GM19395 (cell line): ENCODE data around the gene MYH9.

ENCODE experiments used
- ATAC-seq: cut with Tn5 transposase; IDR thresholded peaks from one replicate; pipeline ENCODE4 v1.9.1; 2021; ENCODE audit warnings: mild to moderate bottlenecking, moderate library complexity; ENCODE audit not compliant: unreplicated experiment

The MYH9 gene

DNA sequence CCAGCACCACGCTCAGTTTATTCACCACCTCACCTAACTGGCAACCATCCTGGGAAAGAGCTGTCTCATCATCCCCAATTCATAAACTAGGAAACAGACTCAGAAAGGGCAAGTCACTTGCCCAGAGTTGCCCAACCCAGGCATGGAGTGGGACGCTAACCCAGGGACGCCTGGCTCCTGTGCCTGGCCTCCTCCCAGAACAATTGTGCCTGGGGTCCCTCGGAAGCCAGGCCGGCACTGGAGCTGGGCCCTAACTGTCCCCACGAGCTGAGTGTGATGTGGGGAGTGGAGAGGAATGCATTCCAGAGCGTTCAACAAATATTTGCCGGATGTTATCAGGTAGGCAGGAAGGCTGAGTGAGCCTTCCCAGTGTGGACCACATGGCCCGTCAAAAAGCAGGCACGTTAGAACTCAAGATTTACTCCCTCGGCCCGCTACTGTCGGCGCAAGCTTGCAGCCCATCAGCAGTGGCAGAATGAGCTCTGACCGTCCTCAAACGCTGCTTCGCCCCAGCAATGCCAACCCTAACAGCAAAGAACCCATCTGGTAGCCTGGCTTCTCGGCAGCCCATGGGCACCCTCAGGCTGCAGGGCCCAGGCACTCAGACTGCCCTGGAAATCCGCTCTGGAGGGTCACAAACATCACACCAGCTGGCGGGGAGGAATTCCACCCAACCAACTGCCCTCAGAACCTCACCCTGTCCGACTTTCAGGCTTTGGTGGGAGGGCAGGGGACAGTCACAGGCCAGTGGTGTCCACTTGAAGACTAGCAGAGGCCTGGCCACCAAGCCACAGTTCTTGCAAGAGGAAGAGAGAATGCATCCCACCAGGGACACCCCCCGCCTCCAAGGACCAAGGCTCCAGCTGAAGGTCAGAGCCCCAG lies 35.6 kb downstream of the MYH9 start:
- no peak for ATAC-seq

DNA sequence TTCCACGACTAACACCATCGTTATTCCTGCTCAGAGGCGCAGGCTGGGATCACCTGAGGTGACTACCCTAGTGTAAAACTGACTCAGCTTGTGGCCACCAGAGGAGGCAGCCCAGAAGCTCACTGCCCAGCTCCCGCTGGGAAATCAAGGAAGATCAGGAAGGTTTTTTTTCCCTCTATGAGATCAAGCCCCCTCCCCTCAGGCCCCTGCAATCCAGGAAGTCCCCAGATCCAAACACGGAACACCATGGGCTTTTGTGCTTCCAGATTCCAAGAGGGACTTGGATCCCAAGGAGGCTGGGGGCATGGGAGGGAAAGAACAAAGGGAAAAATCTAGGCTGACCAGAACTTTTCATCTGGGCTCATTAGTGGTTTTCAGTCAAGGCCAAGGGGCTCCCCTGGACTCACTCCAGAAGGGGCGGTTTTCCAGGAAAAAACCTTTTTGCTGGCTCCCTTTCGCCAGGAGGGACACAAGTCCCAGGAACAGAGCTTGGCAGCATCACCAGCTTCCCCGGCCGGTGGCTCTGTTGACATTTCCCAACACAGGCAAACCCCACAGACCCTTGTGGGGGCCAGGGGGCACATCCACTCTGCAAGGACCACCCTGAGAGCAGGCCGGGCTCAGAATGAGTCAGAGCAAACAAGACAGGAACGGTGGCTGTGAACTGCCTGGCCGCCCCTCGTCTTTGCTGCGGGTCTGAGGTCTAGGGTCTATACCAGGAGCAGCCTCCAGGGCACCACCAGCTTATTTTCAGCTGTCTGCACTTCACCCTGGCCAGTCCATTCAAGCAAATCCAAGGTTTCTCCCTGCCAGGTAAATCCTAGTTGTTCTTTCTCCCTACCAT lies 36.8 kb downstream of the MYH9 start:
- ATAC-seq, result no peak

DNA sequence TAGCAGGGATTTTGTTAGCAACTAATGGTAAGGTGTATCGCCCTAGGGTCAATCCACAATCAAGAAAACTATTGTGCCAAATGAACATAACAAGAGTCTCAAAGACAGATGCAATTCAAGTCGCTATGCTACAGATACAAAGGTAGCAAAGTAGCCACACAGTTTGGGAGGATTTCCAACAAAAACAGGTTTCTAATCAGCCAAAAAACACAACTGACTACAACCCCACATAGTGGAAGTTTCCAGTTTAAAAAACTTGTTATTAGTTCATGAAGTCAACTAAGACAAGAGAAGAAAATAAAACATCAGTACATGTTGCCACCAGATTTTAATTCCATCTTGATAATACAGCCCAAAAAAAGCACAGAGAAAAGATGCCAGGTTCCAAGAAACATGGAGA lies 38.0 kb downstream of the MYH9 start:
- ATAC-seq, result no peak

DNA sequence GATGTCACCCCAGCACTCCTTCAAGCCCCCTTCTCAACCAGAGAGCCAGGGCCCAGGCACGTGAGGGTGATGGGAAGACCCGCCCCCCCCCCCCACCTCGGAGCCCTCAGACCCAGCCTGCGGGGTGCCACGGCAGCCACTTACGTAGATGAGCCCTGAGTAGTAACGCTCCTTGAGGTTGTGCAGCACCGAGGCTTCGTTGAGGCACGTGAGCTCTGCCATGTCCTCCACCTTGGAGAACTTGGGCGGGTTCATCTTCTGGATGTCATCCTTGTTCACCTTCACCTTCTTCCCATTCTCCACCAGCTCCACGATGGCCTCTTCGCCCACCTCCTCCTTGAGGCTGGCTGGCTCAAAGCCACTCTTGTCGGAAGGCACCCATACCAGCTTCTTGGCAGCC lies 39.0 kb downstream of the MYH9 start:
- no peak for ATAC-seq

DNA sequence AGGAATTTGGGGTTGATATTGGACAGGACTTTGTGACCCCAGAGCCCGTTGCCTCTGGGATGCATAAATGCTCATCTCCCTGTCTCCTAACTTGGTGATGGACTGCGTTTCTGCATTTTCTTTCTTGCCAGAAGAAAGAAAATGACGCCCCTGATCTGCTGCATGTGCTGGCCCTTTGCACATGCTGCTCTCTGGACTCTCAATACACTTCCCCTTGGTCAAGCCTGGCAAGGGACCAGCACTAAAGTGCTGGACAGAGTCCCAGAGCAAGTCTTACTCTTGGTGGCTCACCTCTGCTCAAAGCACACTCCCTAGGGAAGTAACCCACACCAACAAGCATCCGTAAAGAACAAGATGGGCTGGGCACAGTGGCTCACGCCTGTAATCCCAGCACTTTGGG lies 40.7 kb downstream of the MYH9 start:
- no peak for ATAC-seq

DNA sequence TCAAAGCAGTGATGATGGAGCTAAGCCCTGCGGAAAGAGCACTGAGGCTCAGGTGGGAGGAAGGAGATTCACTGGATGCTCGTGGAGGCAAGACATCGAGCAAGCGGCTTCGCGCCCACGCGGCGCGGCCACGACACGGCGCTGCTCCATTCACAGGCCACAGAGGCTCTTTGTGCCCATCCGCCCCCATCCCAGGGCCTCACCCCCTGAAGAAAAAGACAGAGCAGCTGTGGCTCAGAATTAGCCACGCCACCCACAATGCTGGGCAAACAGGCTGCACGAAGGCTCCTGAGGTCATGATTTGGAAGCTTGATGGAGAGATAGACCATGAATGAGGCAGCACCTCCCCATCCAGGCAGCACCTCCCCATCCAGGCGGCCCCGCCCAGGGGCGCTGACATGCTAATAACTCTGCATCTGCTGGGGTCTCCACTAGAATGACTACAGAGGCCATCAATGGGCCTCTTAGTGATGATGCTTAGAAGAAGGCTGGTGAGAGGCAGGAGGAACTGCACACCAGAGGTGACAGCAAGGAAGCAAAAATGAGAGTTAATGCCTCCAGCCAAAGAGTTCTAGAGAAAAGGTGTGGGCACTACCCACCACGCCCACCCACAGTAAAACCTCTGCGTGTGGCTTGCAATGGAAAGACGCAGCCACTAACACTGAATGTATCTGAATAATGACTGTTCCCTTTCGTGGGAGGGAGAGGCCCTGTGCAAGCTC lies 43.5 kb downstream of the MYH9 start:
- no peak for ATAC-seq

DNA sequence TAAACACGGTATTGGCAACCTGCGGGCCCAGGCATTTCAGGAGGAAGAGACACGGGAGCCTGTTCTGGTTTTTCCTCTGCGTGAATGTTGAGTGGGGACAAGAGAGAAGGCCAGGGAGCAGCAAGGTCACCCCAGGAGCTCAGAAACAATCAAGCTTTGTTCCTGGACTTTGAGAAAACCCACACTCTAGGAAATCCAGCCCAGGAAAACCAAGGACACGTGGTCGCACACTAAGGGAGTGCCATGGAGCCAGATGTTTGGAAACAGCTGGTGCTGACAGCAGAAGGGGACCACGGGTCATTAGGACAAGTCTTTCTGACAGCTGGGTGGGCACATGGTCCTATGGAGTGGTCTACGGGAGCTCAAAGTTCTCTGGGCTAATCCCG lies 44.1 kb downstream of the MYH9 start:
- ATAC-seq, result no peak

DNA sequence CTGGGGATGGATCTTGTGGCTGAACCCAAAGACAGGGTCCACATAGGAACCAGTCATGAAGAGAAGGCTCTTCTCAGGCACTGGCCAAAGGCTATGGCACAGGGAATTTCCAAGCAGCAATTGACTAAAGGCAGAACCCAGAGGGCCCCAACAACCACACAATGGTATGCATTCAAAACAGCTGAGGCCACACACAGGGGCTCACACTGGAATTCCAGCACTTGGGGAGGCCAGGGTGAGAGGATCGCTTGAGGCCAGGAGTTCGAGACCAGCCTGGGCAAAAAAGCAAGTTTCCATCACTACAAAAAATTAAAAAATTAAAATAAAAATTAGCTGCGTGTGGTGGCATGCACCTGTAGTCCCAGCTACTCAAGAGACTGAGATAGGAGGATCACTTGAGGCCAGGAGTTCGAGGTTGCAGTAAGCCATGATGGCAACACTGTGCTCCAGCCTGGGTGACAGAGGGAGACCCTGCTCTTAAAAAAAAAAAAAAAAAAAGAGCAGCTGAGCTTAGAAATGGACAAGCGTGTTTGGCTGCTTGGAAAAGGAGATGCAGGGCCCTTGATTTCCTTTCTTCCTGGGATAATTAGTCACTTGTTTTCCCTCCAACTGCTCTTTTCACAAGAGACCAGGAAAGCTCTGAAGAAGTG lies 44.6 kb downstream of the MYH9 start:
- ATAC-seq, result no peak

DNA sequence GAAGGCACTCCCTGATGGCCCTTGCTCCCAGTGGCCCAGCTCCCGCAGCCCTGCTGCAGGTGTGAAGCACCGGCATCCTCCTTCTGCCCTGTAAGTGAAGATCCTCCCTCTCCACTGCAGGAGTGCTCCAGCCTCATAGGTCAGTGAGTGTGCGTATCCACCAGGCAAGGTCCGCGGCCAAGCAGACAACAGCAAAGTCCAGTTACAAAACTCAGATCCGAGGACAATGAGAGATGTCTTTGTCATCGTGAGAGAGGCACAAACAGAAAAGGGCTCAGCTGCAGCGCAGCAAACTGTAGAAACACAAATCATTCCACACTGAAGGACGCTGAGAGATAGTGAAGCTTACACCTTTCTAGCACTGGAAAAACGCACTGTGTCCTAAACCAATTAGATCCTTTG lies 46.1 kb downstream of the MYH9 start:
- ATAC-seq, result no peak

DNA sequence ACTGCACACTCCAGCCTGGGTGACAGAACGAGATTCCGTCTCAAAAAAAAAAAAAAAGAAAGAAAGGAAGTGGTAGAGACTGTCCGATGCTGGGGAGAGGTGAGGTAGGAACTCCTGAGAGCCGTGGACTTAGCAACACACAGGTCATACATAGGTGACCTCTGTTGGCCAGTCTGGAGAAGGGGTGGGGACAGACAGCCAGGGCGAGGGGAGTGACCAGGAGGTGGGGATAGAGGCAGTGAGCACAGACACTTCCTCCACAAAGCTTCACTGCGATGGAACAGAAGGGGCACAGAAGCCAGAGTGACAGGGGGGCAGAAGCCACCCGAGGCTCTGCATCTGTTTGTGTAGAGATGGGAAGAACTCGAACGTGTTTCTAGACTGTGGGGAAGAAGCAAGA lies 47.1 kb downstream of the MYH9 start:
- no peak for ATAC-seq

DNA sequence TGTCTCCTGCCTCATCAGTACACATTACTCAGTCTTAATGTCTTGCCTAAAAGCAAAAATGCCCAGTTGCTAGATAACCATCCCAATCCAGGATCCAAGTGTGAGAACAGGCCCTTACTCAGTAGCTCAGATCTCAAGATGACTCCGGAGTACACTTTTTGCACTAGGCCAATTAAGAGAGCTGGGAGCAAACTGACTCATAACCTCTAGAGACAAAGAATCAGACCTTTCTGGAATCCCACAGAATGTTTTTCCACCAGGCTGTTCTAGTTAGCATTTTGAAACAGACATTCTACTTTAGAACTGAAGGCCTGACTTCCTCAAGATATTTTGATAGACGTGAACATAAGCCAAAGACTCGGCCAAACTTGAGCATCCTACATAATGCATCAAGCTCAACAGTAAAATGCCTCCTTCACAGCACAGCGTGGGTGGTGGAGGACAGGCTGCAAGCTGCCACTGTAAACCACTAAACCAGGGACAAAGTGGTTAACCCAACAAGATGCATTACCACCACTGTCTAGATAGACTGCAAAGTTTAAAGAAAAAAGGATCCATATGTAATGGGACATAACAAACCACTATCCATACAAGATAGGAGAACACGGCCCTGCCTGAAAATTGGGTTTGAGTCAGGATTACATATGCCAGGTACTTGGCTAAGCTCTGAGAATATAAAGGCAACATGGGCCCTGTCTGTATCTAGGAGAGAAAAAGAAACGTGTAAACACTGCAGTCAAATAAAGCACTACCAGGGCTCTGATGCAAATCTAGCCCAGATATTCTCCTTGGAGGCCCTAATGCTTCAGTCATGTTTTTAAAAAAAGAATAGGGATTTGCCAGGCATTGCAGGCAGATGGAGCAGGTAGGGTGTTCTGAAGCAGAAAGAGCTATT lies 48.3 kb downstream of the MYH9 start:
- no peak for ATAC-seq

DNA sequence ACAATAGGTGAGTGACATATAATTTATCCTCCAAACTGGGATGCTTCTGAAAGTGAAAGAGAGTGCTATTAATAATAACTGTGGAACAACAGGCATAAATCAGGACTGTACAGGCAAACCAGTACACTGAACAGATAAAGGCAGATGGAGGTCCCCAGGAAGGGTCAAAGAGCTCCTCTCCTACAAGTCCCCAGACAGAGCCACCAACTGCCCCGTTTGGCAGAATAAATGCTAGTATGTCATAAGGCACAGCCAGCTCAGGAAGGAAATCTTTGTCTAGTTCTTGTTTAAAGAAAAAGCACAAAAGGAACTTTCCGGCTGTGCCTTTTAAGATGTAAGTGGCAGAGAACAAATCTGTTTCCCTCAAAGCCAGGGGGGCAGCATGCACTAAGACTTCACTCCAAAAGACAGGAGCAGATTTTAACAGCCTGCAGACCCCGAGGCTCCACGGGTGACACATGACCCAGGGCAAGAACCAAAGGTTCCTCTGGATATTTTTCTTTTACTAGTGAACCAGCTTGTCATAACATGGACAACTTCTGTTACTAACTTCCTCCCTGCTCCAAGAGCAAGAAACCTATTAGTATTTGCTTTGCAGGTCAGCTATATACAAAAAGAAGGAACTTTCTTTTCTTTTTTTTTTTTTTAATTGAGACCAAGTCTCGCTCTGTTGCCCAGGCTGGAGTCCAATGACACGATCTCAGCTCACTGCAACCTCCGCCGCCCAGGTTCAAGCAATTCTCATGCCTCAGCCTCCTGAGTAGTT lies 50.2 kb downstream of the MYH9 start:
- no peak for ATAC-seq

DNA sequence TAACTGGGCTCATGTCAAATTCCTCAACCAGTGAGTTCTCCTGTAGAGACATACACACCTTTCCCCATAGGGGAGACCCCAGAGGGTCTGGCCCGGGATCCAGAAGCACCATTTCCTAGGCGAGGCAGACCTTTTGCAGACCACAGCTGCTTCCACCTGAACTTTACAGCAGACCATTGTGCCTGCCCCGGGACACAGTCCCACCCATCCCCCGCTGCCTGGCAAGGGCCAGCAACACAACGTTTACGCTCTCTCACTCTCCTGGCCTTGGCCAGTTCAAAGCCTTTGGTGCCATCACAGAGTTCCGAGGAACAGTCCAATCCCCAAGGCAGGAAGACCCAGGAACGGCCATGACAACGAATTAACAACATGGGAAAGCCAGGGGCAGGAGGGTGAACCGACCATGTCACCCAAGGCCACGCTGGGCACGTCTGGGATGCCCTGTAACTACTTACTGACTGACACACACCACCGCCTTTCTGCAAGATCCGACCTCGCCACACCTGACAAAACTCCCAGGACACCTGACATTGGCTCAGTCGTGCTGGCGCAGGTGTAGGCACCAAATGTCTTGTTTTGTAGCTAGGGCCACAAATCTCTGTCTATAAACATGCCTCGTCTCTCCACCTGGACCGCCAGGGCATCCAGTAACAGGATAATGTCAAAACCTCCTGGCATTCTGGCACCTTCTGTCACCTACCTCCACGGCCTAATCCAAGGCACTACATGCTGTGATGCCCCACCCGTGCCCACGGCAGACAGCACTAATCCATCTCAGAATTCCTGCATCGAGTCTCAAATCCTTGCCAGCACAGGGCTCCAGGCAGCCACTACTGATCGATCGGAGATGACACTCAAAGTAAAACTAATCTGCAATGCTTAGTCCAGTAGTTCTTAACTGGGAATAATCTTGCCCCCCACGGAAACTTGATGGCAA lies 51.3 kb downstream of the MYH9 start:
- no peak for ATAC-seq

DNA sequence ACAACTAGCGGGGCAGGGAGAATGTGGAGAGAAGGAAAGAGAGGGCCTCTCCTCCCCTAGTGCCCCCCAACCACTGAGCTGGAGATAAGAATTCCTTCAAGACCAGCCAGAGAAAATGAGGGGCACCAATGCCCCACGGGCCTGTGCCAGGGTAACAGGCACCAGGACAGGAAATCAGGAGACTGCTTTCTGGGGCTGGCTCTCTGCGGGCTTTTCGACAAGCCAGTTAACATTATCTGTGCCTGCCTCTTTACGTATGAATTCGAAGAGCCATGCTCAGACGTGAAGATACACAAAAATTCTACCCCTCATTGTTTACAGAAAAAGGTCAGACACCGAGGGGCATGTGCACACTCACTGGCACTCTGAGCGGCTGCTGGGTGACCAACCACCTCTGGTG lies 52.1 kb downstream of the MYH9 start:
- ATAC-seq, result no peak

DNA sequence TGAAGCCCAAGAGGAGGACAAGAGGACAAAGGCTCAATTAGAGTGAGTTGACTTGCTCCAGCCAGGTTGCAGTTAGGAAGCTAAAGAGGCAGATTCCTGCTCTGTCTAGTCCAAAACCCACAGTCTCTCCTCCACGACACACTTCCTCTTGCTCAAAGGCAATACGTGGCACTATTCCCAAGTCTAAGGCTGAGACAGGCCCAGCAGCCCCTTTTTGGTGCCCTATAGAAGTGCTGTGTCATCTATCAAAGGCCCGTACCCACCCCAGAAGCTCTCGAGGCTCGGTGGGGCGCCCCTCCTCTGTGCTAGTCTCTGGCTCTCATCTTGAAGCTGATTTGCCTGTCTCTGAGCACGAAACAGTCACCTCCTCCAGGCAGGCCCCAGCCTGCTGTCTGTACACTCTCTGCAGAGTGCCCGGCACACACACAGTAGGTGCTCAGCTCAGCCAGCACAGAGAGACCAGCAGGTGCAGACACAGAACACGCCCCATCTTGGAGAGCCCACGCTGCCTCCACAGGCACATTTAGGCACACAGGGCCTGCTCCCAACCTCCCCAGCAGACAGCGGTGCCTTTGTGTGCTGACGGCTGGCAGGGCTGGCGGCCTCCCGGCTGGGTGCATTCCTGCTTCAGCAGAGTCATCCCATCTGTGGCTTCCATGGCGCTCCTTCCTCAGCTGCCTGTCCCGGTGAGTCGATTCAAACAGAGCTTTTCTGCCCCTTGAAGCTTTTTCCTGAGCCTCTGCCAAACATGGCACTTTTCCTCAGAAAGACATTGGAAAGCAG lies 52.8 kb downstream of the MYH9 start:
- ATAC-seq, result no peak

DNA sequence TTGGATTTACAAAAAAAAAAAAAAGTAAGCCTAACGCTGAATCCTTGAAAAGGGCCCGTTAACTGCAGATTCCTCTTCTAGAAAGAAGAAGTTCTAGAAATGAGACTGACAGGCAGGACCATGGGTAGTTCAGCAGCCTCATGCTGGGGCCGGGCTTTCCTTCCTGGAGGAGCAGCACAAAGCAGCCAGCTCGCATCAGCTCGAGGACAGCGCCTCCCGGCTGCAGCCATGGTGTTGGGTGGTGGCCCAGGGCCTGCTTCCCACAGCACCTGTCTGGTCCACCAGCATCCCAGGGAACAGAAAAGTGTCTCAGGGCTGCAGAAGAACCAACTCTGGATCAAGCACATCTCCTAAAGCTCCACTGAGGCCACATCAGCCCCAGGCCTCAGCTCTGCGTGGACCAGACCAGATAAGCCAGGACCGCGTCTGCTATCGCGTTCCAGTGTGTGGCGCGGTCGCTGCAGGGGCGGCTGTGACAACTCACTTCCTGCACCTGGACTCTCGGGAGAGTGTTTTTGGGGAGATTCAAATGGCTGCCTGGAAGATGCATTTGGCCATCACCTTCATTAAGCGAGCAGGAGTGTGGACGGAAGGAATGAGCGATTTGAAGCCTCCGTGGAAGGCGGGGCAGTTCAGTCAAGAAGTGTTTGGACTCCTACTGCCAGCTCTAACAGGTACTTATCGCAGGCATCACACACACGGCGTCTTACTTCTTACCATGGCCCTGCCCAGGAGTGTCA lies 53.5 kb downstream of the MYH9 start:
- no peak for ATAC-seq

DNA sequence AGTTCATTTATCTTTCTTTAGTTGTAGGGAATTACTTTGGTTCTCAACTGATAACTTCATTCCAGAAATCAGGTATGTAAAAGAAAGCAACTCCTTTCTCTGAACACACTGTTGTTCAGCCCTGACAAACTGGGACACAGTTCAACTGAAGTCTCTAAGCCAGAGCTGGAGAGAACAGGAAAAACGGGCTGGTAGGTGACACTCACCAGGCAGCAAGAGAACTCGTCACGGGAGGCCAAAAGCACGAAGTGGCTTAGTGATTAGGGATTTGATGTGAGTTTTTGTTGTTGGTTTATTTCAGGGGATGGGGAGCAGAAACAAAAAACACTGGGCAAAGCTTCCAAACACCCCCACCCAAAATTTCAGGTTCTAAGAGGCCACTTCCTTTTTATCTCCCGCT lies 54.1 kb downstream of the MYH9 start:
- ATAC-seq, result no peak
